ENCODE data around the gene SPDYE2B.
"Not testable (repeated sequence)": the region's sequence is repeated elsewhere in the genome, so short reads cannot be mapped to it uniquely, and the experiment has no call there.

Gene SPDYE2B

GRCh38 chr7:102675545-102675944 is 25.4 kb downstream of the SPDYE2B start:
- H3K4me3 Mint-ChIP-seq, result not testable (repeated sequence)

DNA sequence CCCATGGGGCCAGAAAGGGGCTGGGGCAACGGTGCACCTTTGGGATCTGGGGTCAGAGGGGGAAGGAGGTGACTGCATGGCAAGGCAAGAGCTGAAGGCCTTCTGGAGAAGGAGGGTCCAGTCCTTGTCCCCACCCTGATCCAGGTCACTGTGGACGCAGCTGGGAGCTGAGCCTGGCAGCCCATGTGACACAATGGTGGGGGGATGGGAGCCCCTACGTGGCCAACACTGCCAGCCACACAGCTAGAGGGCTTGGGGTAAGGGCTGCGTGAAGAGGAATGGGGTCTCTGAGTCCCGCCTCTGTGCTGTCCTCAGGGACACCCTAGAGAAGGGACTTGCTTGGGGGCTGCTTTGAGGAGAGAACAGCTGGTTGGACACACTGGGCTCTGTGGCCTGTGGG is 30.7 kb downstream of the SPDYE2B start:
- not testable (repeated sequence) for H3K9me3 Mint-ChIP-seq; ATAC-seq (replicated peaks); H3K27me3 Mint-ChIP-seq; H3K27ac Mint-ChIP-seq; H3K36me3 Mint-ChIP-seq; H3K4me3 Mint-ChIP-seq; H3K4me1 Mint-ChIP-seq; DNase-seq

More at GRCh38 chr7:102675545-102675944, 25.4 kb downstream of the SPDYE2B start:
- H3K9me3 Mint-ChIP-seq; H3K4me1 Mint-ChIP-seq; H3K27me3 Mint-ChIP-seq; DNase-seq; H3K27ac Mint-ChIP-seq; H3K36me3 Mint-ChIP-seq; ATAC-seq (replicated peaks): not testable (repeated sequence)

GRCh38 chr7:102682560-102682959 is 32.4 kb downstream of the SPDYE2B start:
- H3K27ac Mint-ChIP-seq; H3K36me3 Mint-ChIP-seq; ATAC-seq (replicated peaks): not testable (repeated sequence)

GRCh38 chr7:102688299-102689036 is 38.3 kb downstream of the SPDYE2B start:
- not testable (repeated sequence) for H3K27me3 Mint-ChIP-seq, H3K9me3 Mint-ChIP-seq, DNase-seq, H3K27ac Mint-ChIP-seq, H3K4me3 Mint-ChIP-seq, H3K4me1 Mint-ChIP-seq, H3K36me3 Mint-ChIP-seq
- peak; percentile 86 to 91 for ATAC-seq (replicated peaks)

More at GRCh38 chr7:102682560-102682959, 32.4 kb downstream of the SPDYE2B start:
- H3K4me3 Mint-ChIP-seq, H3K4me1 Mint-ChIP-seq, H3K9me3 Mint-ChIP-seq, DNase-seq, H3K27me3 Mint-ChIP-seq: not testable (repeated sequence)

DNA sequence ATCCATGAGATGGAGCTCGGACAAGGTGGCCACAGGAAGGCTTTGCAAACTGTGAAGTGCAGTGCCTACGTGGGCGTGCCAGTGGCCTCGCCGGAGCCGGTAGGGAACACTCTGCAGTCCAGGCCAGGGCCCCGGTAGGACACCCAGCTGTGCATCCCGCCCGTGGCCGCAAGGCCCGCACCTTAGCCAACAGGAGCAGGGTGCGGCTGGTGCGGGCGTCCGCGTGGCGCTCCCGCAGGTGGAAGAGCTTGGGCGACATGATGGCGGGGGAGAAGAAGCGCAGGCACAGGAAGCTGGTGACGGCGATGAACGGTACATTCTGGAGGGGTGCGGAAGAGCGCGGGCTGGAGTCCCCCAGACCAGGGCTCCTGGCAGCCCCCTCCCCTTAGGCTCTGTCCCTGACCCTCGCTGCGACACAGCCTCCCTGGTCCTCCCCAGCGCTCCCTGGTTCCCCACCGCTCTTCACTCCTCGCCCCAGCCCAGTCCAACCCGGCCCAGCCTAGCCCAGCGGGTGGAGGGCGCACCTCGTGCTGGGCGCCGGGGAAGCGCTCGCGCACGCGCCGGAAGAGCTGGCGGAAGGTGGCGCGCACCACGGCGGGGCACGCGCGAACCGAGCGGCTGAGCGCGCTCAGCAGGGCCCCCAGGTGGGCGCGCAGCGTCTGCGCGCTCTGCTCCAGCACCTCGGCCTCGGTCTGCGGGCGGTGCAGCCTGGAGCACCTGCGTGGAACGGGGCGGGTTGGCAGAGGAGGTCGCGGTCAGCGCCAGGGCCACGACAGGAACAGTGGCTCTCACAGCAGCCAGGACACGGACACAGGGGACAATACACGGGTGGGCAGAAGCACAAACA is 39.5 kb downstream of the SPDYE2B start:
- H3K9me3 Mint-ChIP-seq, H3K27me3 Mint-ChIP-seq, H3K36me3 Mint-ChIP-seq, H3K4me3 Mint-ChIP-seq, H3K4me1 Mint-ChIP-seq, DNase-seq, H3K27ac Mint-ChIP-seq: not testable (repeated sequence)
- ATAC-seq (replicated peaks), result peak; percentile 71

GRCh38 chr7:102690602-102691001 is 40.5 kb downstream of the SPDYE2B start:
- H3K4me3 Mint-ChIP-seq; H3K36me3 Mint-ChIP-seq; H3K4me1 Mint-ChIP-seq; H3K27ac Mint-ChIP-seq; DNase-seq; H3K9me3 Mint-ChIP-seq; H3K27me3 Mint-ChIP-seq; ATAC-seq (replicated peaks): not testable (repeated sequence)

DNA sequence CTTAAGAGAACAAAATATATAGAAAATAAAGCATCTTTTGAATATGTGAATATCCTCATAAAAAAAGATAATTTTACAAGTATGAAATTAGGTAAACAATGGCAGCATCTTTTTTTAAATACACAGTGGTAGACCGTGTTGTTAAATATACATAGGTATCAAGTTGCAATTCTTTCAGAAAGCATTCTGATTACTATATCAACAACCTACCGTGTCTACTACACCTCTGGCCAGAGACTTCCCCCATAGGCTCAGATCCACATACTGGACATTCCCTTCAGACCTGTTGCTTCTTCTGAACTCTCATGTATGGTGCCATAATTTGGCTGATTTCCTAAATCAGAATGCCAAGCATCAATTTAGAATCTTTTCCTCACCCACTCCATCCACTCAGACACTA is 43.9 kb downstream of the SPDYE2B start:
- not testable (repeated sequence) for H3K9me3 Mint-ChIP-seq; DNase-seq; H3K27me3 Mint-ChIP-seq; H3K4me1 Mint-ChIP-seq; H3K27ac Mint-ChIP-seq; H3K4me3 Mint-ChIP-seq; H3K36me3 Mint-ChIP-seq; ATAC-seq (replicated peaks)

DNA sequence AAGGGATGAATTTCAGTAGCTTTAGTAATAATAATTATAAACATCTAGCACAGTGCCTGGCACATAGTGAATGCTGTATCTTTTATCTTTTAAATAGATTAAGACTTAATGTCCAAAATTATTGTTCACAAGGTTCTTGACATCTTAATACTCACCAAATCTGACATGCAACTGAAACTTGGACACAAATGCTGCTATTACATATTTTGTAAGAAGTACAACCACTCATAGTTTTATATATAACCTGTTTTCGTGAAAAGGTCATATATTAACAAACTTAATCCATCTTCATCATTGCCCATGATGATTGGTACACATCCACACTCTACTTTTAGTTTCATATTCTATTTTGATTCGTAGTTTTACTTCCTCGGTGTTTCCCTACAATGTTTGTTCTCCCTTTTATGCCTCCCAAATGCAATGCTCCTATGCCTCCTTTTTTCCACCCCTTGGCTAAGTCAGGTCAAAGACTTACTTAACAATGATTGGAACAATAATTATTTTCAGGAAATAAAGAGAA is 45.0 kb downstream of the SPDYE2B start:
- not testable (repeated sequence) for H3K9me3 Mint-ChIP-seq, DNase-seq, H3K4me3 Mint-ChIP-seq, H3K27me3 Mint-ChIP-seq, H3K4me1 Mint-ChIP-seq, H3K36me3 Mint-ChIP-seq, H3K27ac Mint-ChIP-seq
- ATAC-seq (replicated peaks), result peak; percentile 60 to 67

DNA sequence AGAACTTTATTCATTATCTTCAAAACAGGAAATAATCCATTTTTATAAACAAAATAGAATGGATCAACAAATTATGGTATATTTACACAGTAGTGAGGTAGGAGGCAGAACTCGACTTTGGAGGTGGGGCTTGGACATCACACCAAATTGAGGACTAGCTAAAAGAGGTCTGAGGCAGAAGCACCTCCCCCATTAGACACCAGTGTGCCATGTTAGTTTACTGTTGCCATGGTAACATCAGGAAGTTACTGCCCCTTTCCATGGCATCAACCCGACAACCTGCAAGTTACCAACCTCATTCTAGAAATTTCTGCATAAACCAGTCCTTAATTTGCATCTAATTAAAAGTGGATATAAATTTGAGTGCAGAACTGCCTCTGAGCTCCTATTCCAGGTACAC is 45.9 kb downstream of the SPDYE2B start:
- ATAC-seq (replicated peaks), result not testable (repeated sequence)

DNA sequence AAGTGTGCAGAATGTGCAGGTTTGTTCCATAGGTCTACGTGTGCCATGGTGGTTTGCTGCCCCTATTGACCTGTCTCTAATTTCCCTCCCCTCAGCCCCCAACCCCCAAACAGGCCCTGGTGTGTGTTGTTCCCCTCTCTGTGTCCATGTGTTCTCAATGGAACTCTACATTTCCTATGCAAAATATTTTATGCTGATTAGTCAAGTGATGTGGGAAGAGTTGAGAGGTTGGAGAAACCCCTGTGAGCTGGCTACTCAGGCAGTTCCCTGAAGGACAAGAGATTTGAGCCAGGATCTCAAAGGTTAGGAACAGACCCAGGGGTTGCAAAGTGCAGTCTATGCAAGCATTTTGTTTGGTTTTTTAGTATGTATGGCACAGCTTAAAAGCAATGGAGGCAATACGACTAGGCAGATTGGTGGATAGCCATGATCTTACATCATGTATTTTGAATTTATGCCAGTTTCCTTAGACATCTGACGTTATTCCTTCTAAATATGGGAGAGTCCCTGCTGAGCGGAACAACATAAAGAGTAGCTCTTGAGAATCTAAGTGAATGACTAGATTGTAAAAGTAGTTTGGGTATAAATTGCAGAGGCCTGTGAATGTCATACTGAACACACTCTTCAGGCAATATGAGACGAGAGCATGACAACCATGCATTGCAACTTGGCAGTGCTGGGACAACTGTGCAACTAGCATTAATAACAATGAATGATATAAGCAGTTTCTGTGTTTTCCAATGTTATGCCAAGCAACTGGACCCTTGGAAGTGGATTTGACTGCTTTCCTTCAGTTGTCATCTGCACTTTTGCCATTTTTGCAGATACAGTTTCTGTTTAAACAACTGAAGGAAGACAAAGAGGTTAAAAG is 47.8 kb downstream of the SPDYE2B start:
- H3K36me3 Mint-ChIP-seq; H3K9me3 Mint-ChIP-seq; H3K4me1 Mint-ChIP-seq; H3K4me3 Mint-ChIP-seq; H3K27me3 Mint-ChIP-seq; H3K27ac Mint-ChIP-seq; ATAC-seq (replicated peaks); DNase-seq: not testable (repeated sequence)

More for the DNA sequence above, 45.9 kb downstream of the SPDYE2B start:
- not testable (repeated sequence) for H3K9me3 Mint-ChIP-seq, H3K4me3 Mint-ChIP-seq, H3K36me3 Mint-ChIP-seq, DNase-seq, H3K27ac Mint-ChIP-seq, H3K4me1 Mint-ChIP-seq, H3K27me3 Mint-ChIP-seq

- H3K4me1 Mint-ChIP-seq, H3K4me3 Mint-ChIP-seq: not testable (repeated sequence)
These were observed 49.0 kb downstream of the SPDYE2B start for GRCh38 chr7:102698962-102699750.

More at GRCh38 chr7:102698962-102699750, 49.0 kb downstream of the SPDYE2B start:
- H3K36me3 Mint-ChIP-seq; H3K27ac Mint-ChIP-seq; ATAC-seq (replicated peaks); H3K9me3 Mint-ChIP-seq; DNase-seq; H3K27me3 Mint-ChIP-seq: not testable (repeated sequence)

Measured in stimulated activated naive B cell treated with anti-CD40 and anti-IgM and Interleukin-4, amounts not matched to agents 10 μg/mL and 1 μg/mL and 100 μg/mL, for 72 hours (primary cell).